Urinary bladder (tissue), 4 donors: ENCODE results near the gene BCL2L12. TPM values are rescaled to one million over a fixed set of nuclear protein-coding genes. Genes with fewer than 3 reads are reported as not detected.

ENCODE experiments used
- DNase-seq: peaks from one replicate; pipeline ENCODE4 v3.0.0-alpha.2; 2015; ENCODE audit errors: extremely low spot score
- H3K27ac ChIP-seq: one replicate; pipeline ENCODE4 v1.5.1; 2013; ENCODE audit warnings: low read depth, mild to moderate bottlenecking, moderate library complexity
- H3K36me3 ChIP-seq: one replicate; pipeline ENCODE4 v1.6.1; 2013; ENCODE audit warnings: mild to moderate bottlenecking, moderate library complexity; ENCODE audit not compliant: insufficient read depth
- H3K4me1 ChIP-seq: one replicate; pipeline ENCODE4 v1.6.1; 2013; ENCODE audit warnings: mild to moderate bottlenecking, moderate library complexity; ENCODE audit not compliant: insufficient read depth
- H3K4me3 ChIP-seq: one replicate; pipeline ENCODE4 v1.5.1; 2013; ENCODE audit warnings: low read depth, low read length
- WGBS: extraction: QIAGEN DNeasy Blood & Tissue Kit; methylation state at CpG from one replicate; pipeline ENCODE4 v1.1.7; 2013; 5-methylcytosine and 5-hydroxymethylcytosine counted together
- polyA plus RNA-seq: library from polyadenylated mRNA; stranded (reverse); fragments of 200-250 nt; gene quantifications from one replicate; pipeline ENCODE4 v1.2.3, GENCODE V29; 2013
- total RNA-seq: library from RNA; depleted of rRNA; stranded (reverse); fragments of >200 nt; gene quantifications from one replicate; pipeline ENCODE4 v1.2.3, GENCODE V29; 2014
- donor health status: healthy with polysubstance abuse.
- donor health status: healthy.

The BCL2L12 gene
- total and polyA plus RNA-seq, 2 donors: 3.1 to 23.6 TPM

DNA sequence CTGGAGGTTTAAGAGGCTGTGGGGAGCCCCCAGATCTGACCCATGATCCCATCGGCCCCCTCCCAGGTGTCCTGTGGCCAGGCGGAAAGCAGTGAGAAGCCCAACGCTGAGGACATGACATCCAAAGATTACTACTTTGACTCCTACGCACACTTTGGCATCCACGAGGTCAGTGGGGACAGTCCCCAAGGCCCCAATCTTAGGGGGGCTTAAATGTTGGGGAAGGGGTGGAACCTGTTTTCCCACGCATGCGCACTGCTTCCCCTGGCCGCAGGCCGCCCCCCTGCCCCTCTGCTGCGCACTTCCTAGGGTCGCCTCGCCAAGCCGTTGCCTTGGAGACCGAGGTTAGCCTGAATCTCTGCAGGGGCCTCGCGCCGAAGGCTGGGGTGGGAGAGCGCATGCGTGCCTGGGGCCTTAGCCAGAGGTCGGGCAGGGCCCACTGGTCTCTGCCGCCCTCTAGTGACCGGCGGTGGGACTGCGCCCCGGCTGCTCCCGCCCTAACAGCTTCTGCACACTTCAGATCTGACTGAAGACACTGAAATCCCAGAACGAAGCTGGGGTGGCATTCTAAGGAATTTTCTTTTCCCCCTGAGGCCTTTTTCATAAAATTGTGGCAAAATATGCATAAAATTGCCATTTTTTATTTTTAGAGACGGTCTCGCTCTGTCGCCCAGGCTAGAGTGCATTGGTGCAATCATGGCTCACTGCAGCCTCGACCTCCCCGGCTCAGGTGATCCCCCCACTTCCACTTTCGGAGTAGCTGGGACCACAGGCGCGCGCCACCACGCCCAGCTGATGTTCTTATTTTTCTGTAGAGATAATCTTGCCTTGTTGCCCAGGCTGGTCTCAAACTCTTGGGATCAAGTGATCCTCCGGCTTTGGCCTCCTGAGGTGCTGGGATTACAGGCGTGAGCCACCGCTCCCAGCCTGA lies 15.0 kb downstream of the BCL2L12 start:
- DNase-seq: peak; percentile 74
- no peak overlapping the region for H3K4me3 ChIP-seq
- 31% methylated on average over 40 of the region's 40 CpGs for WGBS
- H3K27ac ChIP-seq: no peak overlapping the region
- H3K36me3 ChIP-seq: peaks cover 3% of the 10 kb centered on the region
- H3K4me1 ChIP-seq: no peaks in the 10 kb centered on the region

DNA sequence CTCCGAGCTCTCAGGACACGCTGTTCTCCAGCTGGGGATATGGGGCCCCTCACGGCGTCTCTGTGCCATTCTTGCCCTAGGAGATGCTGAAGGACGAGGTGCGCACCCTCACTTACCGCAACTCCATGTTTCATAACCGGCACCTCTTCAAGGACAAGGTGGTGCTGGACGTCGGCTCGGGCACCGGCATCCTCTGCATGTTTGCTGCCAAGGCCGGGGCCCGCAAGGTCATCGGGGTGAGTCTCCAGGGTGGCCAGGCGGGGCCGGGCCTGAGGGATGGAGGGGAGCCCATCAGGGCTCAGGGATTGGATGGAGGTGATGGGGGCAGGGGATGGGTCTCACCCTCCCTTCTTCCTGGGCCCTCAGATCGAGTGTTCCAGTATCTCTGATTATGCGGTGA lies 16.1 kb downstream of the BCL2L12 start:
- Histone ChIP-seq H3K36me3 (peaks cover 3% of the 10 kb centered on the region), H3K4me3 (no peak overlapping the region), H3K27ac (no peak overlapping the region), H3K4me1 (no peaks in the 10 kb centered on the region)
- no peak for DNase-seq
- 92% methylated on average over 19 of the region's 19 CpGs for WGBS

DNA sequence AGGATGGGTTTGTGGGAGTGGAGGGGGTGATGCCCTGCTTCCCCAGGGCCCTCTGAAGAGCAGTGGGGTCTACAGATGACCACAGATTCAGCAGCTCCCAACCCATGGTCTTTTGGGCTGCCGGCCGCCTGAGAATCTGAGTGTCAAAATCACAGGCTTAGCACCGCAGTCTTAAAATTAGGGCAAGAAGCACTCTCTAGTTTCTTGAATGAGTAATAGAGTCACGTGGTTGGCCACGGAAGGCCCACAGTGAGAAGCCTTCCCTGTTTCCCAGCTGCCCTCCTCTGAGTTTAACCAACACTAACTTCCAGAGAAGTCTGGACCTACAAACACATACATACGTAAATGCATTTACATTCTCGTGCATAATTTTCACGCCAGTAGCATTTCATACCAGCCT lies 16.5 kb downstream of the BCL2L12 start:
- Histone ChIP-seq H3K36me3 (peaks cover 3% of the 10 kb centered on the region), H3K4me3 (no peak overlapping the region), H3K4me1 (no peaks in the 10 kb centered on the region), H3K27ac (no peak overlapping the region)
- 84% methylated on average over 8 of the region's 8 CpGs for WGBS
- no peak for DNase-seq

DNA sequence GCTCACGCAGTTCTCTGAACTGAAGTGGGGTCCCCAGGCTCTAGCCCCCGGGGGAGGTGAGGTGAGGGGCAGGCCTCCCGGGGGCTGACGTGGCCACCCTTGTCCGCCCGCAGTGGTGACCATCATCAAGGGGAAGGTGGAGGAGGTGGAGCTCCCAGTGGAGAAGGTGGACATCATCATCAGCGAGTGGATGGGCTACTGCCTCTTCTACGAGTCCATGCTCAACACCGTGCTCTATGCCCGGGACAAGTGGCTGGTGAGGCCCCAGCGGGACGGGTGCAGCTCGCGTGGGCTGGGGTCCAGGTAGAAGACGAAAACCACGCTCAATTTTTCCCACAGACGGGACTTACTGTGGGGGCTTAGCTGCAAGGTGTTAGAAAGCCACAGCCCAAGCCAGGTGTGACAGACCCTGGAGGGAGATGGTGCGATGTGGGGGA lies 18.1 kb downstream of the BCL2L12 start:
- Histone ChIP-seq H3K4me3 (no peak overlapping the region), H3K4me1 (no peaks in the 10 kb centered on the region), H3K27ac (no peak overlapping the region), H3K36me3 (peaks cover 3% of the 10 kb centered on the region)
- DNase-seq: no peak
- 93% methylated on average over 18 of the region's 18 CpGs for WGBS

DNA sequence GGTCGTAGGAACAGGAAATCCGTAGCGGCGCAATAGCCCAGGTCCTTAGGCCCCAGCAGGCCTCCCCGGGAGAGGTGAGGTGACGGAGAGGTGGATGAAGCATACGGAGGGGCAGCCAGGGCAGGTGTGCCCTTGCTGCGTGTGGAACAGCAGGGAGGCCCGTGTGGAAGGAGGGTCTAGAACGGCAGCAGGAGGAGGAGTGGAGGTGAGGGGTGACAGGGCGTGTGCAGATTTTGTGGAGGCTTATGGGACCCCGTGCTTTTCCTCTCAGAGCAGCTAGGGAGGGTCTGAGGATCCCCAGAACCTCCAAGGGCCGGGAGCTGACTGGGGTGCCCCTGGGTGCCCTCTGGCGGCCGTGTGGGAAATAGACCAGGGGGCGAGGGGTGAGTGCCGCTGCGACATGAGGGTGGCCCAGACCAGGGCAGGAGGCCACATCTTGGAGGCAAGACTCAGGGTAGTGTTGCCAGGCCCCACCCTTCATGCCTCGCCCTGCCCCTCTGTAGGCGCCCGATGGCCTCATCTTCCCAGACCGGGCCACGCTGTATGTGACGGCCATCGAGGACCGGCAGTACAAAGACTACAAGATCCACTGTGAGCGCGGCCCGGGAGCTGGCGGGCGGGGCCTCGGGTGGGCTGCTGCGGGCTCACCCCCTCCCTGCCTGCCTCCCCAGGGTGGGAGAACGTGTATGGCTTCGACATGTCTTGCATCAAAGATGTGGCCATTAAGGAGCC lies 18.7 kb downstream of the BCL2L12 start:
- no peaks in the 10 kb centered on the region for H3K4me1 ChIP-seq
- 81% methylated on average over 35 of the region's 35 CpGs for WGBS
- no peak overlapping the region for H3K27ac ChIP-seq
- no peak for DNase-seq
- no peak overlapping the region for H3K4me3 ChIP-seq
- H3K36me3 ChIP-seq: peaks cover 3% of the 10 kb centered on the region

DNA sequence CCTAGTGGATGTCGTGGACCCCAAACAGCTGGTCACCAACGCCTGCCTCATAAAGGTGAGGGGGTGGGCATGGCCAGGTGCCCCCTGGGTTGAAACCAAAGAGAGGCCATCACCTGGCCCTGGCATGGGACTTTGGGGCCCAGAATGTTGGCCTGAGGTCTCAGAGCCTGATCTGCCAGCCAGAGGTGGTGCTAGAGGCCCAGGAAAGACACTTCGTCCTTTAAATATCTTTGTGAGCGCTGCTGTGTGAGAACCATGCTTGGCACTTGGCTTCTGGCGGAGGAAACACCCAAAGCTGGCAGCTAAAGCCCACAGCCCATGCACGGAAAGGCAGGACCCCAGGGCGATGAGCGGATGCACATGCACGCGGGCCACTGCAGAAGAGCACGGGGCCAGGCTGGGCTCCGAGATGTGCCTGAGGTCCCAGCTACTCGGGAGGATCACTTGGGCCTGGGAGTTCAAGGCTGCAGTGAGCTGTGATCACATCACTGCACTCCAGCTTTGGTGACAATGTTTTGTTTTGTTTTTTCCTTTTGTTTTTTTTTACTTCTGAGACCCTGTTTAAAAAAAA lies 19.3 kb downstream of the BCL2L12 start:
- WGBS: 81% methylated on average over 13 of the region's 13 CpGs
- no peak for DNase-seq
- H3K27ac ChIP-seq: no peak overlapping the region
- H3K36me3 ChIP-seq: peaks cover 3% of the 10 kb centered on the region
- H3K4me1 ChIP-seq: no peaks in the 10 kb centered on the region
- H3K4me3 ChIP-seq: no peak overlapping the region

DNA sequence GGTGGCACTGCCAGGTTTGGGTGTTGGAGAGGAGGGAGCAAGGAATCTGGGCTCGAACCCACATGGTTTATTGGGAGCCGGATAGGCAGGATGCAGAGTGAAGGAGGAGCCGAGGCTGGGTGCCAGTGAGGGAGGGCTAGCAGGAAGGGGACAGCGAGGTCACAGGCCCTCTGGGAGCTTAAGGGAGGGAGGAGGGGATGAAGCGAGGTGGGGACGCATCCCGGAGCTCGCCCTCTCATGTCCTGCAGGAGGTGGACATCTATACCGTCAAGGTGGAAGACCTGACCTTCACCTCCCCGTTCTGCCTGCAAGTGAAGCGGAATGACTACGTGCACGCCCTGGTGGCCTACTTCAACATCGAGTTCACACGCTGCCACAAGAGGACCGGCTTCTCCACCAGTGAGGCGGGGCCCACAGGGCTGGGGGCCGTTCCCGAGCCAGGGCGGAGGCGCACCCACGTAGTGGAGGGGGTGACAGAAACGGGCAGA lies 20.2 kb downstream of the BCL2L12 start:
- Histone ChIP-seq H3K4me1 (no peaks in the 10 kb centered on the region), H3K27ac (no peak overlapping the region)

DNA sequence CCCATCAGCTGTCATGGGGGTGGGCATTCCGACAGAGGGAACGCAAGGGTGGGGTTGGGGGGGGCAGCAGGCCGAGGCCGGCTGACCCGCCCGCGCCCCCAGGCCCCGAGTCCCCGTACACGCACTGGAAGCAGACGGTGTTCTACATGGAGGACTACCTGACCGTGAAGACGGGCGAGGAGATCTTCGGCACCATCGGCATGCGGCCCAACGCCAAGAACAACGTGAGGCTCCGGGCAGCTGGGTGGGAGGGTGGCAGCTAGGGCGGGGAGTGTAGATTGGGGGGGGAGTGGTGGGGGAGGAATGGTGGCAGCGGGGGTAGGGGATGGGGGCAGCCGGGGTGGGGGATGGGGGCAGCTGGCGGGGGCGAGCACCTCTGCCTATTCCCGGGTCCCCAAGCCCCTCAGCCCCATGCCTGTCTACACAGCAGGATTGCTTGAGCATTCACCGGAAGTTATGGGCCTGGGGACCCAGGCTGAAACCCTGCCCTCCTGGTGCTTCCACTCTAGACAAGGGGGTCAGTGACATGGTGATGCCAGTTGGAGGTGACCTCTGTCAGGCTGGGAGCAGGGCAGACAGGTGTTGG lies 20.9 kb downstream of the BCL2L12 start:
- H3K36me3 ChIP-seq: peaks cover 3% of the 10 kb centered on the region
- no peaks in the 10 kb centered on the region for H3K4me1 ChIP-seq
- 87% methylated on average over 27 of the region's 27 CpGs for WGBS
- H3K4me3 ChIP-seq: no peak overlapping the region
- no peak for DNase-seq
- H3K27ac ChIP-seq: no peak overlapping the region

More for the DNA sequence above, 20.2 kb downstream of the BCL2L12 start:
- H3K36me3 ChIP-seq: peaks cover 3% of the 10 kb centered on the region
- no peak overlapping the region for H3K4me3 ChIP-seq
- 69% methylated on average over 23 of the region's 23 CpGs for WGBS
- no peak for DNase-seq

DNA sequence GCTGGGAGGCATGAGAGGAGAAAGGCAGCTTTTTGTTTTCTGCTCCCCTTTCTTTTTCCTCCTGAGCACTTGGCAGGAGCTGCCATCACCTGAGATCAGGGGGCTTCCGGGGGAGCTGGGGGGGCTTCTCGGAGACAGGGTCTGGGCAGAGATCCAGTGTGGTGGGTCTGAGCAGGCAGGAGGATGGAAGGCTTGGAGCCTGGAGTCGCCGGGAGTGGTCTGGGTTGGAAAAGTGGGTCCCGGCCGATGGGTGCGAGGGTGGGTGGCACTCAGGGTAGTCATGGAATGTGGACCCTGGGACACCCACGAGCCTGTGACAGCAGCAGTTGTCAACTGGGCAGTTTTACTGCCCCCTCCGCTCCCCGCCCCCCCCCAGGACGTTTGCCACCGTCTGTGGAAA lies 21.4 kb downstream of the BCL2L12 start:
- Histone ChIP-seq H3K27ac (no peak overlapping the region), H3K36me3 (peaks cover 3% of the 10 kb centered on the region), H3K4me1 (no peaks in the 10 kb centered on the region), H3K4me3 (no peak overlapping the region)
- 67% methylated on average over 12 of the region's 12 CpGs for WGBS
- DNase-seq: no peak

DNA sequence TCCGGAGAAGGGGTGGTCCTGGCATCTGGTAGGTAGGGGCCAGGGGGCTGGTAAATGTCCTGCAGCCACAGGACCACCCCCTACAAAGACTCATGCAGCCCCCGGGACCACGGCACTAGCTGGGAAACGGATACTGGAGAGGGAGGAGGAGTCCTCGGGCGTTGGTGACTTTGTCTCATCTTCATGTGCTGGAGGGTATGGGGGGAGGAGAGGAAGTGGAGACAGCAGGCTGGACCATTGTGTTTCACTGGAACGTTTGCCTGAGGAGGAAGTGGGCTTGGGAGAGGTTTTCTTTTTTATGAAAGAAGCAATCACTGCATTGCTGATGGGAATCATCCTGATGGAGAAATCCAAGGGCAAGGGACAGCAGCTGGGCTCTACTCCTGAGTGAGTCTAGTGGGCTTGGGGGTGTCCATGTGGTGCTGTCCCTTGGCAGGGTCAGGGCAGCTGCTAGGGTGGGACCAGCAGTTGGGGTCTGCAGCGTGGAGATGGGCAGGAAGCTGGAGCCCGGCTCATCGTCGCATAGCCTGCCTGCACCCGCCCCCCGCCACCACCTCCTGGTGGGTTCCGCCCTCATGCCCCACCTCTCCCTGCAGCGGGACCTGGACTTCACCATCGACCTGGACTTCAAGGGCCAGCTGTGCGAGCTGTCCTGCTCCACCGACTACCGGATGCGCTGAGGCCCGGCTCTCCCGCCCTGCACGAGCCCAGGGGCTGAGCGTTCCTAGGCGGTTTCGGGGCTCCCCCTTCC lies 22.0 kb downstream of the BCL2L12 start:
- H3K36me3 ChIP-seq: peaks cover 3% of the 10 kb centered on the region
- H3K4me3 ChIP-seq: no peak overlapping the region
- H3K4me1 ChIP-seq: no peaks in the 10 kb centered on the region
- no peak overlapping the region for H3K27ac ChIP-seq
- WGBS: 71% methylated on average over 26 of the region's 26 CpGs
- no peak for DNase-seq

DNA sequence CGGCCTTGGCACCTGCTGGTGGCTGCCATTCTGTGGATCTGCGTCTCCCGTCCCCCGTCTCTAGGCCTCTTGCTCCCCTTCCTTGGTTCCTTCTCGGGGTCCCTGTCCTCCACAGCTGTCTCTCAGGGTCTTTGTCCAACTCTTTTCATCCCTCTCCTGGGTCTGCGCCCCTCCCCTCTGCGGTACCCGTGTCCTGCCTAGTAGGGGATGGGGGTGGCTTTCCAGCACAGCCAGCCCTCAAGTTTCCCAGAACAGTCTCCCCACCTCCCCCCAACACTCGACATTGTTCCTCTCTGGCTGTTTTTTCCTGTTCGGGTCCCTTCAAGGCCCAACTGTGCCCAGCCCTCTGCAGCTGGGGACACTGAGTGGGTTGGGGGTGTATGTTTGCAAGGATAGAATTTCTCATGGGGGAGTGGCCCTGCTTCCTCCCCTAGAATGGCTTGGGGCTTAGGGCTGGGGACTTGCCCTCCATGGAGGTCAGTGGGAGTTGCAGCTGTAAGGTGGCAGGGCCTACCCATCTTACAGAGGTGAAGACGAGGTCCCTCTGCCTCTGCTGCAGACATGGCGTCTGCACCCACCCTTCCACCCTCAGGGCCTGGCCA lies 22.9 kb downstream of the BCL2L12 start:
- no peak for DNase-seq
- Histone ChIP-seq H3K36me3 (peaks cover 3% of the 10 kb centered on the region), H3K4me3 (no peak overlapping the region), H3K4me1 (no peaks in the 10 kb centered on the region), H3K27ac (no peak overlapping the region)
- 72% methylated on average over 12 of the region's 12 CpGs for WGBS

DNA sequence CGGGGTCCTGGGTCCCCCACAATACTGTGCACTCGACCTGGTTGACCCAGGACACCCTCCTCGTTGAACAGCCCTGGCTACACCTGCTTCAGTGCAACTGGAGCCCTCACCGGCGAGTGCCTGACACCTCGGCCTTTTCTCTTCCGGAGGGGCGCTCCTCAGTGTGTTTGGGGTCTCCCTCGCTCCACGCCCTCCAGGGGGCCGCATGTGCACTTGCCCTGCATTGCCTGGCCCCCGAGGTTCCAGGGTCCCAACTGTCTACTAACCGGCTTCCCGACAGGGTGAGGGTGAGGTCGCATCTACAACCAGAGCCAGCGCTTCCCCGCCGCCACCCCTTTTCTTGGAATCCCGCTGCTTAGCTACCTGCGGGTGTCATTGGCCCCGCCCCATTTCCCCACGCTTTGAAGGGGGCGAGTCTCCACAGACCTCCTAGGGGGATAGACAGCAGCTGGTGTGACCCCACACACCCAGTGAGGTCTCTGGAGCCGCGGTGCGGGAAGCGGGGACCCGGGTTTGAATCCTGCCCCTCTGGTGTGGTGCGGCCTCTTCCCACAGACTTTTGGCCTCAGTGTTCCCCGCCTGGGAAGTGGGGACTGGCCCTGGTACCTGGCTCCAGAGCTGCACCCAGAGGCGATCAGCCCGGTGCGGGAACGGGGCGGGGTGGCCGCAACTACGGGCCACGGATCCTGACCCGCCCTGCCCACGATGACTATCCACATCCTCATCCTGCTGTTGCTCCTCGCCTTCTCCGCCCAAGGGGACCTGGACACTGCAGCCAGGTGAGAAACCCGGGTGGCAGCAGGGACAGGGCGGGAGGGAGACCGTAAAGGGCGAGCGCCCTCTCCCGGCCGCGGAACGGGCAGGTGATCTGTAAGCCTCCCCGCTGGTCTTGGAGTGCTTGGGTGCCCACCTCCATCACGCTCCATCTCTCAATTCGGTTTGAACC lies 23.7 kb downstream of the BCL2L12 start, which contains the start of gene ADM5:
Gene ADM5, plus strand, starts transcription at position 462 of the 946 bp plus-strand sequence. Its CDS starts 244 bp downstream, at position 706.
- WGBS: 28% methylated on average over 54 of the region's 54 CpGs
- DNase-seq: no peak
- peaks cover 3% of the 10 kb centered on the region for H3K36me3 ChIP-seq
- peak within 1 kb of the TSS; percentile 26 for H3K27ac ChIP-seq
- no peaks in the 10 kb centered on the region for H3K4me1 ChIP-seq
- H3K4me3 ChIP-seq: peak within 1 kb of the TSS; percentile 30
